ENCODE results near the gene WTIP.
"Not testable (repeated sequence)": the region's sequence is repeated elsewhere in the genome, so short reads cannot be mapped to it uniquely, and the experiment has no call there.

WTIP gene

GRCh38 chr19:34504273-34504808, 22.8 kb downstream of the WTIP start:
- no peak for DNase-seq

GRCh38 chr19:34504809-34505291, 23.3 kb downstream of the WTIP start:
- no peak for DNase-seq

- DNase-seq: no peak
Observed at GRCh38 chr19:34505321-34506025, 23.9 kb downstream of the WTIP start.

- DNase-seq: no peak
Observed at GRCh38 chr19:34506026-34506370, 24.4 kb downstream of the WTIP start.

GRCh38 chr19:34507414-34508067, 26.0 kb downstream of the WTIP start:
- no peak for DNase-seq

- no peak for DNase-seq
Observed at GRCh38 chr19:34508540-34508939, 27.0 kb downstream of the WTIP start.

- not testable (repeated sequence) for DNase-seq
Observed at GRCh38 chr19:34510904-34511303, 29.3 kb downstream of the WTIP start.

GRCh38 chr19:34512254-34512822, 30.8 kb downstream of the WTIP start:
- DNase-seq: no peak

- no peak for DNase-seq
Observed at GRCh38 chr19:34513767-34514166, 32.2 kb downstream of the WTIP start.

GRCh38 chr19:34519602-34520001, 38.0 kb downstream of the WTIP start:
- no peak for DNase-seq

GRCh38 chr19:34523408-34523807, 41.9 kb downstream of the WTIP start:
- DNase-seq: no peak

GRCh38 chr19:34525001-34525400, 43.4 kb downstream of the WTIP start:
- no peak for DNase-seq

- DNase-seq: no peak
Observed at GRCh38 chr19:34534206-34534605, 52.6 kb downstream of the WTIP start.

GRCh38 chr19:34539396-34539795, 57.8 kb downstream of the WTIP start:
- no peak for DNase-seq

GRCh38 chr19:34540811-34541557, 59.4 kb downstream of the WTIP start:
- no peak for DNase-seq

- no peak for DNase-seq
Observed at GRCh38 chr19:34549833-34550232, 68.3 kb downstream of the WTIP start.

GRCh38 chr19:34555447-34555846, 73.9 kb downstream of the WTIP start:
- DNase-seq: no peak

GRCh38 chr19:34556488-34556887, 74.9 kb downstream of the WTIP start:
- no peak for DNase-seq

- no peak for DNase-seq
Observed at GRCh38 chr19:34559045-34559444, 77.5 kb downstream of the WTIP start.

- no peak for DNase-seq
Observed at GRCh38 chr19:34560229-34560628, 78.7 kb downstream of the WTIP start.

Data from activated gamma-delta T cell treated with Interleukin-2 at 50 U/mL for 16 hours (primary cell).